HG02885 (cell line): Measurements from ENCODE around the gene POLR3B.
"Not testable (repeated sequence)": the region's sequence is repeated elsewhere in the genome, so short reads cannot be mapped to it uniquely, and the experiment has no call there.

ENCODE experiments used
- ATAC-seq: cut with Tn5 transposase; IDR thresholded peaks from one replicate; pipeline ENCODE4 v1.9.1; 2021; ENCODE audit warnings: mild to moderate bottlenecking; ENCODE audit not compliant: unreplicated experiment, poor library complexity

The POLR3B gene

DNA sequence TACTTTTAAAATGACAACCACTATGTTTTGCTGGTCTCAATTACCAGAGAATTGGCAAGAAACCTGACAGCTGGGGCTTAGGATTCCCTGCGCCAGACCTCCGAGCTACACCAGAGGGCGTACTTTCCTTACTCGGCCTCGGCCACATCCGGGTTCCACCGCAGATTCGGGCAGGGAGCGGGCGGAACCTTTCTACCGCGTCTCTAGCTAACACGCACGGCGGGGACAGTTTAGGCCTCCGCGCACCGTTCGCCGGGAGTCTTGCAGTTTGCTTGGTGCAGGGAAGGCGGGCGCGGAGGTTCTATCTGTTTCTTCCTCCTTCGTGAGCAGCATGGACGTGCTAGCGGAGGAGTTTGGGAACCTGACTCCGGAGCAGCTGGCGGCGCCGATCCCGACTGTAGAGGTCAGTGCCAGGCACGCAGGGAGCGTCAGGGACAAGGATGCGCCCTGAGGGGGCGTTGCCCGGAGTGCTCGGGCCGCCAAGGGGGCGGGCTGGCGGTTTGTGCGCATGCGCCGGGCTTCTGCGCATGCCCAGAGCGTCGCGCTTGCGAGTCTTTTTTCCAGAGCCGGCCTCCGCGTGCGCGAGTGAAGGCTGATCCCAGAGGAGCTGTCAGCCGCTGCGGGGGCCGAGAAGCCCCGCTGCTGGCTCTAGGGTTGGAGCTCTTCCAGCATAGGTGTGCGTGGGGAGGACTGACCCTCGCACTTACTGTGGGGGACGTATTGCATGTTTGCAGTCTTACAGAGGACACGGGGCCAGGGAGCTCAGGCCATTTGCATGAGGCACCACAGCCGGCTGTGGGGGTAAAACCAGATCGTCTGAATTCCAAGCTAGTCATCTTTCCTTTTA is at the start of gene POLR3B:
TSS of gene POLR3B (plus strand) at position 200 of the 847 bp plus-strand sequence. CDS start at position 332, 132 bp downstream.
- ATAC-seq, result peak; percentile 89

- no peak for ATAC-seq
Measured at GRCh38 chr12:106308121-106308520, 49.4 kb upstream of the POLR3B start.

DNA sequence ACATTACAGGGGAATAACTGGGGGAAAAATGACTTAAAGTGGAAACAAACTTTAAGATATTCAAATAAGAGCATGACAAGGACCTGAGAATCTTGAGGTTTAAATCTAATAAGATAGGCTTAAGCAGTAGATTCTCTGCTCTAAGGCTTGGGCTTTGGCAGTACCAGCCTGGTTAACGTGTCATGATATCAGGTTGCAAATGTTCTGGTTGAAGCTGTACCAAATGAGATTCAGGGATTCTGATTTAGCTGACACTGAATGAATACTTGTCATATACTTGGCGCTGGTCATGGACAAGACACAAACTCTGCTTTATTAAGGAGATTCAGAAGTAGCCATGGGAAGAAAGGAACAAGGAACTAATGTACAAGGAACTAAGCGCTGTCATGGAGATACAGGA is 48.9 kb upstream of the POLR3B start:
- ATAC-seq, result no peak

DNA sequence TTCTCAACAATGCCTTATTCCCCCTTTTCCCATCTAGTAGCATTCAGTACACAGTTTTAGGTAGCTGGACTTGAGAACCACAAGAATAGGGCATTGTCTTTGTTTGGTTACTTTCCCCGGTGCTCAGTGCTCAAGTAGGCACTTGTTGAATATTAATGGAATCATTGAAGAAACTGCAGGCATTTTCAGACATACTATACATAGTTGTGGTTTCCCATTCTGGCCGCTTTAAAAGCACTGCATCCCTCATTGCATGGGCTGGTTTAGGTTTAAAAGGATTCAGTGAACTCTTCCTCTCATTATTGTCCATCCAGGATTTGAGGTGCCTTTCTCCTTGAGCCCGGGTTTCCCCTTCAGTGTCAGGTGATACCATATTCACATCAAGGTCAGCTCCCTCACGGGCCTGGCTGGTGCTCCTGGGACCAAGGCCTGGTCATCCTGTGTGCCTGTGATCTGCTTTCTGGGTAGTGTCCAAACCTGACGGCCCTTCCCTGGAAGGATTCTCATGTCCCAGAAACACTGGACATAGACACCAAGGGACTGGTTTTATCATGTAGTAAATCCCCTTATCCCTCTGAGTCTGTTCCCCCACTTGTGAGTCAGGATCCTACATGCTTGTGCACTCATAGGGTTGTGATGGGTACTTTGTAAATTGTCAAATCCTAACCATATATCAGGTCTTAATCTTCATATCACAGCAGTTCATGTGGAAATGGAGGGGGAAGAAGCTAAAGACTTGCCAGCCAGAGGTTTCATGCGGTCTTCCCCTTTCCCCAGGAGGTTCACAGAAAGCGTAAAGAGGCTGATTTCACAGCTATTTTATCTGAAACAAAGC is 47.7 kb upstream of the POLR3B start:
- no peak for ATAC-seq

- ATAC-seq, result no peak
Measured at GRCh38 chr12:106310687-106311086, 46.9 kb upstream of the POLR3B start.

GRCh38 chr12:106311139-106311538 is 46.4 kb upstream of the POLR3B start:
- no peak for ATAC-seq

- not testable (repeated sequence) for ATAC-seq
Measured at GRCh38 chr12:106313413-106313812, 44.1 kb upstream of the POLR3B start.

DNA sequence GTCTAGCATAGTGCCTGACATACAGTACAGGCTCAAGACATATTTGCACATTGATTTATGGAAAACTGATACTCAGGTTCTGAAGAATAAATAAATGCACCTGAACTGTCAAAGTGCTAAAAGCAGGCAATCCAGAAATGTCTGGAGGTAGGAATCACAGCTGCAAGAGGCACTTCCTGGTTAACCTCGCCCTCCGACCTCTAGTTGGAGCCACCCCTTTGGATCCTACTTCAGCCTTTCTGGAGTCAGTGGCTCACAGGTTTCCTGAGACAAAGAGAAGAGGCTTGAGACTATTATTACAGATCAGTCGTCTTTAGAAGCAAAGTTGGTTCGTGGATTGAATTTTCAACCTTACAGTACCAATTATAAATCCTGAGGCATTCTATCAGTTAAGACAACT is 42.0 kb upstream of the POLR3B start:
- no peak for ATAC-seq

GRCh38 chr12:106317406-106318082 is 40.0 kb upstream of the POLR3B start:
- ATAC-seq, result no peak

DNA sequence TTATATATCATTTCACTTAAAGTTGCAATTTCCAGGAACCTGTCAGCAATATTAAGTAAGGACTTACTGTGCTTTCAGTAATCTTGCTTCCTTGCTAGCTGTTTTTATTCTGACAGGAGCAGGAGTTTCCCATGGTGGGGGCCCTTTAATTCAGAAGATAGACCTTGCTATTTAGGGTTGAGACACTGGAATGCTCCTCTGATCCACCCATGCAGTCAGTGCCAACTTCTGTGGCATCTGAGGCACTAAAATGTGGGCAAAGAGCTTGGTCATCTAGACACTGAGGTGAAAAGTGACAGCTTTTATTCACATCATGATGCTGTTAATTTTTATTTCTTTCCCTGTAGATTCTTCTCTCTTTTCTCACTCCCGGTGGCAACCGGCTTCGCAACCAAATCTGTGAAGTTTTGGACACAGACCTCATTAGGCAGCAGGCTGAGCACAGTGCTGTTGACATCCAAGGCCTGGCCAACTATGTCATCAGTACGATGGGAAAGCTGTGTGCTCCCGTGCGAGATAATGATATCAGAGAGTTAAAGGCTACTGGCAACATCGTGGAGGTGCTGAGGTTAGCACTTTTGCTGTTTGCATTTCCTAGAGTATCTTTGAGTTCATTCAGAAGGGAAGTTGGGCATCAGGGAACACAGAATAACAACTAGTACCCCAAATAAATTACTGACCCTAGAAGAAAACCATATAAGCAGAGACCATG is 36.3 kb upstream of the POLR3B start:
- no peak for ATAC-seq

- ATAC-seq, result no peak
Measured at GRCh38 chr12:106323537-106323936, 34.0 kb upstream of the POLR3B start.

- no peak for ATAC-seq
Measured at GRCh38 chr12:106327309-106327869, 30.2 kb upstream of the POLR3B start.

- no peak for ATAC-seq
Measured at GRCh38 chr12:106328735-106329134, 28.8 kb upstream of the POLR3B start.

DNA sequence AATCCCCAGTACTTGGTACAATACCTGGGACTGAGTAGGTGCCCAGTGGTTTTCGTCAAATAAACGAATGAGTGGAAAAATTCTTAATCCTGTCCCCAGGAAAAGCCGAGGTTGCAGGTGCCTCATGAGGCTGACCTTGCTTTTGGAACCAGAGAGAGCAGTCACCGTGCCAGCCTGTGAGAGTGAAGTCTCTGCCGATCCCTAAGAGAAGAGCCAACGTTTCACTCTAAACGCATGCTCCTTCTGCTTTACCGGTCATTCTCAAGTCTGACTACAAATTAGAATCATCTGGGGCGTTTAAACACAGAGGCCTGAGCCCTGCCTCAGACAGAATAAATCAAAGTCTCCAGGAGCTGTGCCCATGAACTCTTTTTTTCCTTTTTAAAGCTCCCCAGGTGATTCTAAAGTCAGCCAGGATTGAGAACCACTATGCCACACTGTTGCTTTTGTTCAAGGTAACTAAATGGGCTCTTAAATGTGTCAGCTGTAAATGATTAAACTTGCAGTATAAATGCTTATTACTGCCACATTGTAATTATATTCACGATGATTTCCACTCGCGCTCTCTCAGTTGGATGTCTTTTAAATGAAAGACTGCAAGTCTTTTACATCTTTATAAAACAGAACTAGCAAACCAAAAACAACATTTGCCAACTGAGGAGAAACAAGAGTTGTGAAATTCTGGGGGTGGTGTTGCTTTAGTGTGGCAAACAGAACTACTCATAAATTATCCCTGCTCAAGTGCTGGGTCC is 28.1 kb upstream of the POLR3B start:
- no peak for ATAC-seq

DNA sequence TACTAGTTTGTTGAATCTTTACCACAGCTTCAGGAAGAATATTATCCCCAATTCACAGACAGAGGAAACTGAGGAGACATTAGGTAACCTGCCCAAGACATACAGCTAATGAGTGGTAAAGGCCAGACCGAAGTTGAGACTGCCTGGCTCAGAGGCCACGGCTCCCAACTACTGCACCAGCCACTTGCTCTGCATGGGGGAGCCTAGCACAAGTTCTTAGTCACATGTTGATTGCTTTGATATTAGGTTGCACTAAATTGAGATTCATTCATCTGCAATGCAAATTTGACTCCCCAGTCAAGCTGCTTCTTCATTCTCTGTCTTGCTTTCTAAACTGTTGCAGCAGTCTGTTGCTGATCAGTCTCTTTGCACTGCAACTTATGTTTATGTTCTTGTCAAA is 25.9 kb upstream of the POLR3B start:
- ATAC-seq, result no peak

DNA sequence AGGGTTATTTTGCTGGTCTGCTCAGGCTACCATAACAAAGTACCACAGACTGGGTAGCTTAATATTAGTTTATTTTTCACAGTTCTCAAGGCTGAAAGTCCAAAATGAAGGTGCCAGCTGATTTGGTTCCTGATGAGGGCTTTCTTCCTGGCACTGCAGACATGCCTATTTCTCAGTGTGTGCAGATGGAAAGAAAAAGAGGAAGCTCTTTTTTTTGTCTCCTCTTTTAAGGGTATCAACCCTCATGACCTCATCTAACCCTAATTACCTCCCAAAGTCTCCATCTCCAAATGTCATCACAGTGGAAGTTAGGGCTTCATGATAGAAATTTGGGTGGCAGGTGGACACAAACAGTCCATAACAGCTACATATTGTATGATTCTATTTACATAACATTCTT is 25.0 kb upstream of the POLR3B start:
- ATAC-seq, result no peak

DNA sequence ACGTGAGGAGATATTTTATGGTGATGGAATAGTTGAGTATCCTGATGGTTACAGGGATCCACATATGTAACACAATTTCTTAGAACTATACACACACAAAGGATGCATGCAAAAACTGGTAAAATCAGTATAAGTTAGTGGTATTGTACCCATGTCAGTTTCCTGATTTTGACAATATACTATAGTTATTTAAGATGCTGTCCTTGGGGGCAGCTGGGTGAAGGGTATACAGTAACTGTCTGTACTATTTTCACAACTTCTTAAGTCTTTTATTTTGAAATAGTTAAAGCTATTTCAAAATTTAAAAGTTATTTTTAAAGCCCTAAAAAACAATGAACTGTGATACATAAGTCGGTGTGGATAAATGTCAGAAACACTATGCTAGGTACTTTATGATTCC is 24.5 kb upstream of the POLR3B start:
- ATAC-seq, result no peak

DNA sequence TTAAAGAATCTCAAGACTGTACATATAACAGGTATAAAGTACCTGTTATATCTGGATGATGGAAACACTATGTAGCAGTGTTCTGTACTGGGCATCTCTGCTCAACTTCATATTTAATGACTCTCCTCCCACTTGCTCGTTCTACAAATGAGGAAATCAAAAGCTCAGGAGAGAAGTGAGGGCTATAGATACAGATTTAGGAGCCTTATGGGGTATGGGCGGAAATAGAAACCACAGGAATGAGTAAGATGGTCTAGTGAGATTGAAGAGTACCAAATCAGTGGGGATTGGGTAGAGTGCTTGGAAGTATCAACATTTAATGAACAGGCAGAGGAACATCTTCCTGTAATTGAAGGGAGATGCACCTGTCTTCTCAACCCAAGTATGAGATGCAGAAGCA is 23.8 kb upstream of the POLR3B start:
- ATAC-seq, result no peak
